Endothelial cell of umbilical vein (primary cell): ENCODE data around the gene MLNR. TPM values are rescaled to one million over a fixed set of nuclear protein-coding genes. Genes with fewer than 3 reads are reported as not detected.

Source experiments
- BruUV-seq: library from RNA; stranded (reverse); fragments of 400-500 nt; replicated peaks from 2 replicates; lab custom pipeline; 2021; lab: Mats Ljungman, UMichigan
- CTCF ChIA-PET: fragments of 300-600, 350-600 bp; sonication (Branson Sonifier 250); formaldehyde crosslinking; loops from one replicate; lab custom pipeline; 2021; ENCODE audit warnings: antibody characterized with exemption, inconsistent platforms; lab: Charles Lee
- POLR2A ChIA-PET: fragments of 300-600, 350-600 bp; sonication (Branson Sonifier 250); formaldehyde crosslinking; loops from one replicate; lab custom pipeline; 2021; ENCODE audit warnings: antibody characterized with exemption, inconsistent platforms; lab: Charles Lee
- DNase-seq: peaks from one replicate; pipeline ENCODE4 v3.0.0-alpha.2; 2011; ENCODE audit warnings: low read depth, low spot score
- FAIRE-seq: peaks from 2 replicates; lab custom pipeline; 2011; peaks lifted over from hg19 to GRCh38; lab: Jason Lieb, UNC
- H2AFZ ChIP-seq: 2 replicates; pipeline ENCODE4 v1.6.0; 2012; ENCODE audit warnings: low read depth, low read length, control low read depth, inconsistent platforms
- H3K27ac ChIP-seq: 2 replicates; pipeline ENCODE4 v1.5.1; 2011; ENCODE audit warnings: low read depth, mild to moderate bottlenecking, control low read depth, low read length, moderate library complexity; ENCODE audit not compliant: insufficient read depth
- H3K27me3 ChIP-seq, 2 experiments: 2 replicates each; pipeline versions ENCODE4 v1.6.0 to v1.6.1; 2011; ENCODE audit warnings: low read length in 2 of 2, mixed read lengths in 1 of 2; ENCODE audit not compliant: control insufficient read depth in 2 of 2, insufficient read depth in 2 of 2
- H3K36me3 ChIP-seq, 2 experiments: 2 replicates in 1 of 2; 3 replicates in 1 of 2; pipeline ENCODE4 v1.5.1; 2011; ENCODE audit warnings: low read length in 2 of 2, mild to moderate bottlenecking in 1 of 2, moderate library complexity in 1 of 2; ENCODE audit not compliant: control insufficient read depth in 2 of 2, insufficient read depth in 2 of 2; ENCODE audit errors: extremely low read depth in 1 of 2
- H3K4me1 ChIP-seq: 3 replicates; pipeline ENCODE4 v1.5.1; 2011; ENCODE audit warnings: mild to moderate bottlenecking, low read length; ENCODE audit not compliant: control insufficient read depth, insufficient read depth; ENCODE audit errors: extremely low read depth
- H3K4me2 ChIP-seq: 2 replicates; pipeline ENCODE4 v1.6.1; 2011; ENCODE audit warnings: low read length, control low read depth, mixed read lengths; ENCODE audit not compliant: insufficient read depth
- H3K4me3 ChIP-seq, 3 experiments: fragments of 200-600 bp in 1 of 3; sonication (generic), shearing (Covaris generic) in 1 of 3; replicated peaks in 1 of 3; 2 replicates each; pipeline ENCODE4 v1.5.1; 2011 to 2016; ENCODE audit warnings: control low read depth in 3 of 3, low read length in 3 of 3, mild to moderate bottlenecking in 2 of 3, inconsistent platforms in 1 of 3, low read depth in 1 of 3, moderate library complexity in 1 of 3; ENCODE audit not compliant: insufficient read depth in 1 of 3
- H3K79me2 ChIP-seq: 2 replicates; pipeline ENCODE4 v1.6.0; 2012; ENCODE audit warnings: low read length, inconsistent platforms; ENCODE audit not compliant: control insufficient read depth, insufficient read depth
- H3K9ac ChIP-seq: replicated peaks from 2 replicates; pipeline ENCODE3; 2011; ENCODE audit warnings: low read length, control low read depth; ENCODE audit not compliant: insufficient read depth; ENCODE audit errors: extremely low read depth
- H3K9me1 ChIP-seq: replicated peaks from 3 replicates; pipeline ENCODE4 v1.6.0; 2011; ENCODE audit warnings: mild to moderate bottlenecking, low read length; ENCODE audit not compliant: control insufficient read depth, insufficient read depth; ENCODE audit errors: extremely low read depth
- H3K9me3 ChIP-seq: replicated peaks from 2 replicates; pipeline ENCODE4 v1.5.1; 2012; ENCODE audit warnings: low read length, inconsistent platforms; ENCODE audit not compliant: control insufficient read depth, insufficient read depth
- H4K20me1 ChIP-seq: replicated peaks from 2 replicates; pipeline ENCODE3; 2011; ENCODE audit warnings: mild to moderate bottlenecking, low read length; ENCODE audit not compliant: control insufficient read depth, insufficient read depth; ENCODE audit errors: extremely low read depth
- EZH2 ChIP-seq: IDR thresholded peaks from 2 replicates; pipeline ENCODE4 v1.6.1; 2012; ENCODE audit warnings: borderline replicate concordance, low read depth, mild to moderate bottlenecking, moderate library complexity, low read length, inconsistent platforms; ENCODE audit not compliant: severe bottlenecking
- POLR2A ChIP-seq: IDR thresholded peaks from 2 replicates; pipeline ENCODE4 v1.6.1; 2012; ENCODE audit warnings: low read depth, mild to moderate bottlenecking, control low read depth, low read length
- POLR2AphosphoS5 ChIP-seq: IDR thresholded peaks from 2 replicates; pipeline ENCODE4 v1.6.1; 2012; ENCODE audit warnings: low read depth, mild to moderate bottlenecking, control low read depth, low read length, moderate library complexity; ENCODE audit not compliant: insufficient read depth
- dilution Hi-C: fragments of 300-500 bp; cut with MboI; formaldehyde crosslinking; loops from one replicate; pipeline ENCODE4 v1.15.0; 2019; ENCODE audit warnings: low sequenced_read_pairs; ENCODE audit not compliant: extremely low pct_ligation_motif_present
- intact Hi-C: fragments of 100-400 bp; cut with micrococcal nuclease; formaldehyde crosslinking; loops from one replicate; pipeline ENCODE4 v1.10.0; 2022
- polyA plus RNA-seq, 4 experiments: library from polyadenylated mRNA; depleted of rRNA in 3 of 4; stranded (reverse) in 3 of 4; unstranded in 1 of 4; fragments of >200 nt; gene quantifications; 2 replicates each; pipeline versions ENCODE4 v1.2.1 to v1.2.3, GENCODE V29; 2011 to 2012; ENCODE audit warnings: missing spikeins in 1 of 4
- total RNA-seq: library from RNA; stranded (reverse); gene quantifications from 2 replicates; pipeline ENCODE4 v1.2.3, GENCODE V29; 2021
- TF ChIP-seq, protein P1 (sequence below): IDR thresholded peaks from 2 replicates; pipeline ENCODE4 v1.6.1; 2011; ENCODE audit not compliant: insufficient read depth, insufficient read length

MLNR gene
- total and polyA plus RNA-seq, 2 donors (not counting 3 experiments of a cell fraction or from before 2014, with no cell fraction given) = not detected

GRCh38 chr13:49213997-49214916, 5.9 kb upstream of the MLNR start:
- ChIA-PET POLR2A (no interaction called here), CTCF (interaction anchor here (1.1 to 1.8 kb wide), 3 partner anchors 26 to 115 kb away, joined by 3 to 6 read pairs (median 4); no protein-coding TSS in a partner anchor)
- no TSS peak for BruUV-seq
- Histone ChIP-seq H3K27me3 (peaks cover 20 to 22% of the 10 kb centered on the region in 2 experiments), H3K4me2 (no peak overlapping the region), H3K36me3 (peaks cover 2 to 3% of the 10 kb centered on the region in 2 experiments), H3K4me3 (no peak overlapping the region), H3K9me3 (no peaks in the 10 kb centered on the region), H3K79me2 (no peaks in the 10 kb centered on the region), H3K4me1 (no peaks in the 10 kb centered on the region), H2AFZ (no peak overlapping the region), H3K9me1 (no peaks in the 10 kb centered on the region), H3K27ac (no peak overlapping the region), H3K9ac (no peak overlapping the region), H4K20me1 (no peaks in the 10 kb centered on the region)
- no peak for DNase-seq
- FAIRE-seq = no peak
- TF ChIP-seq, protein P1, sequence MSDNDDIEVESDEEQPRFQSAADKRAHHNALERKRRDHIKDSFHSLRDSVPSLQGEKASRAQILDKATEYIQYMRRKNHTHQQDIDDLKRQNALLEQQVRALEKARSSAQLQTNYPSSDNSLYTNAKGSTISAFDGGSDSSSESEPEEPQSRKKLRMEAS = no peak
- no peak for TF ChIP-seq EZH2
- no peak for TF ChIP-seq POLR2AphosphoS5
- dilution Hi-C loops = no loop called here
- intact Hi-C loops = no loop called here

DNA sequence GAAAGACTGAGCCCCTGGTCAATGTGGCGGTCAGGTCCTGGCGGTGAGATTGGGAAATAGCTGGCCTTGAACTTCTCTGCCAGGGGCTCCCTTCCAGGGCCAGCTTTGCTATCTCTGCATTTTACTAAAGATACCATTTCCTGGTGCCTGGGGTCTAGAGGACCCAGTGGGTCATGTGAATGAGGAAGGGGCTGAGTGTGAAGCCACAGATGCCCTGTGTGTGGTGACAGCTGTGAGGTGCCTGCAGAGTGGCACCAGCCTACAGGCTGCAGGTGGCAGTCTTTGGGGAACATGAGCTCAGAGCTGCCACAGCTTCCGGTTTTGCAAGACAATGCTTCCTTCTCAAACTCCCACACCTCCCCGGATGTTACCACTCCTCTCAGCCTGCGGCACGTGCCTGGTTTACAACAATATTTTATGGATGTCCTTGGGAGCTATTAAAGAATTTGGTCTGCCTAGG, 5.2 kb upstream of the MLNR start:
- no TSS peak for BruUV-seq
- POLR2A ChIA-PET = no interaction called here
- peaks cover 27 to 29% of the 10 kb centered on the region in 2 experiments for H3K27me3 ChIP-seq
- no peak overlapping the region for H3K4me2 ChIP-seq
- peaks cover 0 to 3% of the 10 kb centered on the region in 2 experiments for H3K36me3 ChIP-seq
- no peak overlapping the region for H2AFZ ChIP-seq
- H3K4me1 ChIP-seq = peaks cover 3% of the 10 kb centered on the region
- intact Hi-C loops = no loop called here
- CTCF ChIA-PET = interaction anchor here (1.1 to 1.8 kb wide), 3 partner anchors 25 to 116 kb away, joined by 3 to 6 read pairs (median 4); no protein-coding TSS in a partner anchor
- no peak overlapping the region for H3K27ac ChIP-seq
- no peak overlapping the region for H3K9ac ChIP-seq
- DNase-seq = no peak
- H3K79me2 ChIP-seq = no peaks in the 10 kb centered on the region
- FAIRE-seq = no peak
- dilution Hi-C loops = no loop called here
- no peaks in the 10 kb centered on the region for H4K20me1 ChIP-seq
- H3K9me3 ChIP-seq = no peaks in the 10 kb centered on the region
- no peaks in the 10 kb centered on the region for H3K9me1 ChIP-seq
- TF ChIP-seq POLR2A (no peak), EZH2 (no peak)
- no peak overlapping the region for H3K4me3 ChIP-seq
